ENCODE measurements around the gene ADRA2A.

GRCh38 chr10:111087968-111088505 is 11.2 kb downstream of the ADRA2A start:
- no peak for TF ChIP-seq CTCF (IDR thresholded peaks at IDR 0.05)
- no peak for TF ChIP-seq EP300 (IDR thresholded peaks at IDR 0.05)
- no peak for TF ChIP-seq POLR2A (IDR thresholded peaks at IDR 0.05)
